ENCODE data around the gene VAV2.

VAV2 gene

GRCh38 chr9:133846483-133847090 lies 145.5 kb downstream of the VAV2 start:
- no peak for DNase-seq (ENCODE audit: low read depth)
- no peak overlapping the region for H3K4me3 ChIP-seq (ENCODE audit: low read depth, low read length)
- TF ChIP-seq CTCF (IDR thresholded peaks at IDR 0.05; ENCODE audit: insufficient read depth, low read depth, low read length, missing control alignments), result no peak

- no peak for TF ChIP-seq CTCF (IDR thresholded peaks at IDR 0.05; ENCODE audit: insufficient read depth, low read depth, low read length, missing control alignments)
- DNase-seq (ENCODE audit: low read depth), result no peak
- H3K4me3 ChIP-seq (ENCODE audit: low read depth, low read length), result no peak overlapping the region
These were observed 146.7 kb downstream of the VAV2 start for GRCh38 chr9:133845440-133845839.

- no peak for TF ChIP-seq CTCF (IDR thresholded peaks at IDR 0.05; ENCODE audit: insufficient read depth, low read depth, low read length, missing control alignments)
- no peak for DNase-seq (ENCODE audit: low read depth)
- no peak overlapping the region for H3K4me3 ChIP-seq (ENCODE audit: low read depth, low read length)
These were observed 147.2 kb downstream of the VAV2 start for GRCh38 chr9:133844881-133845410.

- no peak overlapping the region for H3K4me3 ChIP-seq (ENCODE audit: low read depth, low read length)
- TF ChIP-seq CTCF (IDR thresholded peaks at IDR 0.05; ENCODE audit: insufficient read depth, low read depth, low read length, missing control alignments), result no peak
- DNase-seq (ENCODE audit: low read depth), result no peak
These were observed 147.7 kb downstream of the VAV2 start for GRCh38 chr9:133844398-133844784.

- TF ChIP-seq CTCF (IDR thresholded peaks at IDR 0.05; ENCODE audit: insufficient read depth, low read depth, low read length, missing control alignments), result no peak
- no peak overlapping the region for H3K4me3 ChIP-seq (ENCODE audit: low read depth, low read length)
- DNase-seq (ENCODE audit: low read depth), result no peak
These were observed 148.2 kb downstream of the VAV2 start for GRCh38 chr9:133843751-133844397.

- TF ChIP-seq CTCF (IDR thresholded peaks at IDR 0.05; ENCODE audit: insufficient read depth, low read depth, low read length, missing control alignments), result no peak
- no peak overlapping the region for H3K4me3 ChIP-seq (ENCODE audit: low read depth, low read length)
- DNase-seq (ENCODE audit: low read depth), result no peak
These were observed 148.9 kb downstream of the VAV2 start for GRCh38 chr9:133843250-133843649.
